Stimulated activated CD4-positive, alpha-beta T cell treated with anti-CD3 and anti-CD28 coated beads, Interleukin-2, amount 100 ng/mL, for 48 hours (primary cell): ENCODE measurements around the gene IKBKE.

Source experiments
- DNase-seq, 2 donors: peaks; one replicate each; pipeline ENCODE4 v3.0.0-alpha.2; 2020

Gene IKBKE

GRCh38 chr1:206516728-206516990, 46.4 kb downstream of the IKBKE start:
- no peak for DNase-seq

- no peak for DNase-seq
These were observed 47.5 kb downstream of the IKBKE start for GRCh38 chr1:206517784-206518183.

- no peak for DNase-seq
These were observed 47.9 kb downstream of the IKBKE start for GRCh38 chr1:206518206-206518605.

DNA sequence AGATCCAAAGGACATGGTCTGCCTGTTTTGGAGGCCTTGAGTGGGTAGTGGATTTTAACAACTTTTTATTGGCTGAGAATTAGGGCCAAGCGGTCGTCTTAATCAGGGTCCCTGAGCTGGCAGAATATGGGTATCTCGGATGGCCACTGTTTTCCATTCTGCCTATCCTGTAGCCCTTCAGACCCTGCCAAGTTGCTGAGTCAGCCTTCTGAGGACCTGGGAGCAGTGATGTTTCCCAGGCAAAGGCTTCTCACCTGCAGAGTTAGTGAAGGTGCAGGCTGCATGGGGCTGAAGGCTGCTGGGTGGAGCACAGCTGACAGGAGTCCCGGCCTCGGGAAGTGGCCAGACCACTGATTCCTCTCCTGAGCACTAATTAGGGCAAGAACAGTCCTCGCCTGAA, 48.5 kb downstream of the IKBKE start:
- DNase-seq = no peak

DNA sequence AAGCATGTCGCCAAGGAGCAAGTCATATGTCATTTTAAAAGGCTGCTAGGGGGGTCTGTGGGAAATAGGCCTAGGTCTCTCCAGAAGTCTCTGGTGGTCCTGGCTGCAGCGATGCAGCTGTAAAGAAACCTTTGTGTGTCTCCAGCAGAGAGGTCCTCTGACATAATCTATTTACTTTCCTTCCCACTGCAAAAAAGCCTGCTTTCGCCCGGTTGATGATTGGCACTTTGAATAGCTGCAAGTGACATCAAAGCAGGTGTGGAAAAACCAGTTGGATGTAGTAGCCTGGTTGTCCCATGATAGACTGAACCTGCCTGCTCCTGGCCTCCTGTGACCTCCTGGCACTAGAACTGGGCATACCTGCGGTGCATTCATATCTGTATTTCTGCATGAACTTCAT, 50.9 kb downstream of the IKBKE start:
- no peak for DNase-seq

DNA sequence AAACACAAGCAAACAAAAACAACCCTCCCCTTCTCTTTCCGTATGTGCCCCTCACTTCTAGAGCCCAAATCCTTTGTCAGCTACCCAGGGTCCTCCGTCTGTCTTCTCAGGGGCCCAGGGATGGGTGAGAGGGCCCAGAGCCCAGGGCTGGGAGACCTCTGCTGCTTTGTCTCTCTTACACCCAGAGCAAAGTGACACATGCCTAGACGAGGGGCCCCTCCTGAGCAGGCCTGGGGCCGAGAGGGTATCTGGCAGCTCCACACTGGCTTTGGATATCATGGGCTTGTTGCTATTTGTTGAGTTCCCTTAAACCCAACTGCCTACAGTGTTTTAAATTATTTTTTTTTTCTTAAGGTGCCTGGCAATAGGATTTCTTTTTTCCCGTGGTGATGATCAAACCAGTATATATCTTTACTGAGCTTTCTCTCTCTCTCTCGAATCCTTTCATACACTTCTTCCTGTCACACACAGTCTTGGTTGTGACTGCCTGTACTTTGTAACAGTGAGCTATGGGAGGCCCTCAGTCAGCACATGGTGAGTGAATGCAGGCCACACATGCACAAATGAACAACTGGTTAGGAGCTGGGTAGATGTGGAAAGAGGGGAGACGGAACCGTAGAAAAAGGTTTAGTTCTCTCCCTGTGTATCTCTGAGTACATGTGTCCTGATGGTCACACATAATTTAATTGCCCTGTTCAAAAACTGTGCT, 51.6 kb downstream of the IKBKE start:
- DNase-seq = no peak

DNA sequence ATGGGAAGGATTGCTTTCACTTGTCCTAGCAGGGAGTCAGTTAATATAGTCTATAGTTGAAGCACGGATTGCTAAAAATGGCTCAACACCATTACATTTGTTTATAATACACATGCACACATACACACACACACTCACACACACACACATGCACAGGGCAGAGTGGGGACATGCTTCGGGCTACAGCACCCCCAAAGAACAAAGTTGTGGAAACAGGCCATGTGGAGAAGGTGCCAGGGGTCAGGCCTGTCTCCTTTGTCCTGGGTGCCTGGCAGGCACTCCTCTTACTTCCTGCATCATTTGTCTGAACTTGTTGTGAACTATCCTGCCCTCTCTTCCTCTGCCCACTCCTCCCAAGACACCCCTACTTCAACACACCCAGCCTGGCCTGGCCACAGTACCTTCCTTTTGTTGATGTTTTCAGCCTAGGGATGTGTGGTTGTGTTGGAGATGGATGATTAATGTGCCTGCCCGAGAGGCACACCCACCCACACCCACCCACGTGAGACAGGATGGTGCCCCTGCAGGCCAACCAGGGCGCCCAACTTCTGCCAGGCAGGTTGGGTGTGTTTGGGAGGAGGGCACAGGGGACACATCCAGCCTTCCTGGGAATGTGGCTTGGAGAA, 54.6 kb downstream of the IKBKE start:
- DNase-seq = no peak

DNA sequence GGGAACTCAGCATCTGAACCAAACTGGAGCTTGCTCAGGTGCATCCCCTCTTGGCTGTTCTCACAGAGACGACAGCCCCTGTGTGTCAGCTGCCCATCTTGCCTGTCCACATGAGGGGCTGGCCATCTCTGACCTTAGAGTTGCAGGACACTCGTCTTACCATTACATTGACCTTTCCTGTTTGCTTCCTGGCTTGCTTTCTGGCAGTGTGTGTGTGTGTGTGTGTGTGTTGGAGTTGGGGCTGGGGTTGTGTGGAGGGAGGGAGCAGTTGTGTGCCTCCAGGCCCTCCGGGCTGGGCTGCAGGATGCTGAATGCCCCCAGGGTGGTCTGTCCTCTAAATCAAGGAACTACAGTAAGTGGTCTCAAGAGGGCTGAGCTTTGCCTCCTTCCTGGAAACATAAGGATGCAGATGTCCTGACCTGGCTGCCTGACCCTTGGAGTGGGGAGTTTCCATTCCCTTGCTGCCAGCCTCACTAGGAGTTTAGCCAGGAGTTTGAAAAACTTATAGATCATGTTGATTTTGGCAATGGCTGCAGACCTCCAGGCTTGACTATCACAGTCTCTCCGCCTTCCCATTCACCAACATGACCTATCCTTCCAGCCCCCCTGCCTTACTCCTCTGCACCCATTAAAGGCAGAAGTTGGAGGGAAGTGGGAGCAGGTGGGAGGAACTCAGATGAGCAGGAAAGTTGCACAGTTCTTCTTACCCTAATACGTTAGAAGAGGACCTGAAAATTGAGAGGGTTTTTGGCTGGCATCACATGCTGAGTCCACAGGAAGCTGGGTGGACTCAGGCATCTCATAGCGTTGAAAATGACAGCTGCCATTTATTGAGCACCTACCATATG, 56.0 kb downstream of the IKBKE start:
- DNase-seq = no peak

DNA sequence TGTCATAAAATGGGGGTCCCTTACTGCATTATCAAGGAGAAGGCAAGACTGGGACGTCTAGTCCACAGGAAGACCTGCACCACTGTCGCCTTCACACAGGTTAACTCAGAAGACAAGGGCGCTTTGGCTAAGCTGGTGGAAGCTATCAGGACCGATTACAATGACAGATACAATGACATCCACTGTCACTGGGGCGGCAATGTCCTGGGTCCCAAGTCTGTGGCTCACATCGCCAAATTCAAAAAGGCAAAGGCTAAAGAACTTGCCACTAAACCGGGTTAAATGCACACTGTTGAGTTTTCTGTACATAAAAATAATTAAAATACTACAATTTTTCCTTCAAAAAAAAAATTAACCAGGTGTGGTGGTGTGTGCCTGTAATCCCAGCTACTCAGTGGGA, 59.1 kb downstream of the IKBKE start:
- DNase-seq = no peak

DNA sequence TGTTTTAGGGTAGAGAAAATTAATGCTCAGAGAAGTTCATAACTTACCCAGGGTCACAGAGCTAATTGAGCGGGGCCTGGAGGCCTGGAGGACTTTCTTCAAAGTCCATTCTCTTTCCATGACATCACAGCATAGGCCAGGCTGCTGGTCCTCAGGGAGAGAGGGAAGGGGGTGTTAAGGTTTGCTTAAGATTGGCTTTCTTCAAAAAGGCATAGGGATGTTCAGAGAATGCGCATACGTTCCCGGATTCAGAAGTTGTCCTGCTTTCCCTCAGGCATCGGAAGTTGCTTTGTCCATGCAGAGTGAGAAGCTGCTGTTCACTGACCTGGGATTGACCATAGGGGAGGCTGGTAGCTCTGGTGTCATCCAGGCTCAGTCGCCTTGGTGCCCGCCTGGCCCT, 62.1 kb downstream of the IKBKE start:
- no peak for DNase-seq

- DNase-seq = no peak
These were observed 64.3 kb downstream of the IKBKE start for GRCh38 chr1:206534552-206534951.

- no peak for DNase-seq
These were observed 65.5 kb downstream of the IKBKE start for GRCh38 chr1:206535853-206536188.

- no peak for DNase-seq
These were observed 66.9 kb downstream of the IKBKE start for GRCh38 chr1:206537141-206537540.

DNA sequence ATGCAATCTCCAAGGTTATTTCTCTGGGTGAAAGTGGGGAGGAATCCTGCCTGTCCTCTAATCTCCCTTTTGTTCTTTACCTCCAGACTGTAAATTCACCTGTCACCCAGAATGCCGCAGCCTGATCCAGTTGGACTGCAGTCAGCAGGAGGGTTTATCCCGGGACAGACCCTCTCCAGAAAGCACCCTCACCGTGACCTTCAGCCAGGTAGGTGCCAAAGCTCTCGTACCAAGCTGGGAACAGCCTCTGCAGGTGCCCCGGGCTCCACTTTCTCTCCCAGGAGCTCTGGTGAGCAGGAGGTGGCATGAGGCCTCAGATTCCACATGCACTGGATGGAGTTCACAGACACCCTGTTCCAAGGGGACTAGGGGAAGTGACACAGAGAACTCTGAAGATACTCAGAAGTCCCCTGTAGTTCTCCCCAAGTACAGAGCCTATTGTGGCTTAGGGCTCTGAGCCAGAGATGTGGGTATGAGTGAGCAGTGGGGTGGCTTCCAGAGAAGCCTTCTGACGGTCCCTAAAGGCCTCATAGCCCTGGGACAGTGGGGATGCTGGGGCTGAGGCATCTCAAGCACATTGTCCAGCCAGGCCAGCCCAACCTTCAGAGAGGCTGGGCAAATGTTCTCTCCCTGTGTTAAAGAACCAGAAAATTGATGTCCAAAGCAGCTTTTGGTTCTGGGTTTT, 68.0 kb downstream of the IKBKE start:
- no peak for DNase-seq

- DNase-seq = no peak
These were observed 68.8 kb downstream of the IKBKE start for GRCh38 chr1:206538901-206539640.

DNA sequence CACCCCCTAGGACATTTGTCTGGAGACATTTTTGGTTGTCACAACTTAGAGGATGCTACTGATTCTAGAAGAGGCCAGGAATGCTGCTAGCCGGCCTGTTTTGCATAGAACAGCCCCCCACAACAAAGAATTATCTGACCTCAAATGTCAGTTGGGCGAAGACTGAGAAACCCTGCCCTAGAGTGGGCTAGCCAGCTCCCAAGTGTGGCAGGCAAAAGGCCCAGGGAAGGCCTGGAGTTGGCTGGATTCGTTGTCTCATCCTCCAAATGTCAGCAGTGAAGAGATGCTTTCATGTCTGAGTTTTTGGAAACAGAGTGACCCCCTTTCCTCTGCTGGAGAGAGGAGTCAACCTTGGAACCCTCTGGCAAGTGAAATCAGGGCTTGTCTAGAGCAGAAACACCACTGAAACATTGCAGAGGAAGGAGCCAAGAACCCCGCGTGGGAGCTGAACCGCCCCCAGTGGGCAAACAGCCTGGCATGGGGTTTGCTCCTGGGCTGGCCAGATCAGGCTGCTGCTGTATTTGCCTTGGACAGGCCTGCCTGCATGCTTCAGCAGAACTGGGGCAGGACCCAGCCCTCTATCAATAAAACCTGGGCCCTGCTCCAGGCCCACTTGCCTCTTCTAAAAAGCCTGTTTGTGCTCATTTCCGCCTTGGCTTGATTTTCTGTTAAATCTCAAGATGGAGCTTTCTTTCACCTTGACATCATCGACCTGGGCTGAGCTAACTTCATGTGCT, 69.9 kb downstream of the IKBKE start:
- no peak for DNase-seq

- DNase-seq = no peak
These were observed 71.1 kb downstream of the IKBKE start for GRCh38 chr1:206541236-206541833.

DNA sequence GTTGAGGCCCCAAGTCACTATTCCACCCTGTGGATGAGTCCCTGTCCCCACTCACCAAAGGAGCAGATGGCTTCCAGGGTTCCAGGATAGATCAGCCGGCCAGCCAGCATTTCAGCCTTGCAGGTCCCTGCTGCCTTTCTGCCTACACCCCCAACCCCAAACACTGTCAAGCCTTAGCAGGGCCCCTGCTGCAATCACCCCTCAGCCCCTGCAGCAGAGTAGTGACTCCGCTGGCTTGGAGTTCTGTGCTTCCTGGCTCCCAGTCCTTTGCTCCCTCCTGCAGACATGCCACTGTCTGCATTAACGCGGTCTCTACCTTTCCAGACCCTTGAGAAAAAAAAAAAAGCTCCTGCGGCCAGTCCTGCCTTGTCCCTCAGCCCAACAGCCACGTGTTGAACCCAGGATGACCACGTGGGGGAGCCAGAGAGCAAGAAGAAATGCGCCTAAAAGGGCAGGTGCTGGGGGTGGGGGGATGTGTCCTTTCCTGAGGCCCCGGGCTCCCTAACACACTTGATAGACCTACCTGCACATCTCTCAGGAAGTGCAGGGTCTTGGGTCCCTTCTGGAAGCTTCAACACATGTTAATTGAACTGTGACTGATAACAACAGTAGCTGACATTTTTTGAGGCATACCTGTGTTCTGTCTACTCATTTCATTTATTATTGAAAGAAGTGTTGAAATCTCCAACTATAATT, 74.4 kb downstream of the IKBKE start:
- peak; percentile 88 to 91 for DNase-seq

GRCh38 chr1:206545351-206545750, 75.1 kb downstream of the IKBKE start:
- no peak for DNase-seq
